HG03520 (cell line): ENCODE data around the gene BRS3.
"Not testable (repeated sequence)": the region's sequence is repeated elsewhere in the genome, so short reads cannot be mapped to it uniquely, and the experiment has no call there.

Source experiments
- ATAC-seq: cut with Tn5 transposase; IDR thresholded peaks from one replicate; pipeline ENCODE4 v1.9.1; 2021; ENCODE audit warnings: mild to moderate bottlenecking, moderate library complexity; ENCODE audit not compliant: unreplicated experiment

Gene BRS3

DNA sequence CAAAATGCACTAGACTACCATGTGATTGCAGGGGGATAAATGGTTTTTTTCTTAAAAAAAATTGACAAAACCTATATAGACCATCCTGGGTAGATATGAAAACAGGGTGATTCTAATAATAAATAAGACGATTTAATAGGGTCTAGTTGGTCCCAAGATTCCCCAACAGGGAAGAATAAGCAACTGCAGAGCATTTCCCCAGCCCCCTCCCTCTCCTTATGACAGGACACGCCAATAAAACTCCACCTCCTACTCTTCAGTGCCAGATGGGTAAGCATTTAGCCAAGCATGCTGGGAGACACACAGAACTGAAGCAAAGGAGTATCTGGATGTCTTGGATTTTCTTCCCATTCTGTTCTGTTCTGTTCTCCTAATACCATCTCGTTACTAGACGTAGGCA is at the start of gene BRS3:
TSS of gene BRS3 (plus strand) at position 301 of the 400 bp plus-strand sequence. CDS start 168 bp downstream, outside the sequence.
- ATAC-seq, result no peak

DNA sequence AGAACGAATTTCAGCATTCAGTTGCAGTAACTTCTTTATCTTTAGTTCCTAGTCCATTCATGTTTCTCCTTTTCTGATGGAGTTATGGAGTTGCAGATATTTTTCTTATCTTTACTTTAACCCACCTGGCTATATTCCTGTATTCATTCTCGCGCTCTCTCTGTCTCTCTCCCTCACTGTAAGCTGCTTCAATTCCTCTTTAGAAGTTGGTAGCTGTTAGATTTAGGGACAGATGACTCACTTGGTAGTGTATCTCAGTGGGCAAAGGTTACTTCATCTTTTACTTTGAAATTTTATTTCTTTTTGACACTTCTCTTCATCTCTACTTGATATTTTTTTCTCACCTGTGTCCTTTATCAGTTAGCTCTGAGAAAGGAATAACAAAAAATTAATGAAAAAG is 49.6 kb upstream of the BRS3 start:
- ATAC-seq, result no peak

DNA sequence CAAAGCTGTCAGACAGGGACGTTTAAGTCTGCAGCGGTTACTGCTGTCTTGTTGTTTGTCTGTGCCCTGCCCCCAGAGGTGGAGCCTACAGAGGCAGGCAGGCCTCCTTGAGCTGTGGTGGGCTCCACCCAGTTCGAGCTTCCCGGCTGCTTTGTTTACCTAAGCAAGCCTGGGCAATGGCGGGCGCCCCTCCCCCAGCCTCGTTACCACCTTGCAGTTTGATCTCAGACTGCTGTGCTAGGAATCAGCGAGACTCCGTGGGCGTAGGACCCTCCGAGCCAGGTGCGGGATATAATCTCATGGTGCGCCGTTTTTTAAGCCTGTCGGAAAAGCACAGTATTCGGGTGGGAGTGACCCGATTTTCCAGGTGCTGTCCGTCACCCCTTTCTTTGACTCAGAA is 42.1 kb upstream of the BRS3 start:
- ATAC-seq, result not testable (repeated sequence)

- no peak for ATAC-seq
Observed at GRCh38 chrX:136446208-136446607, 41.5 kb upstream of the BRS3 start.

DNA sequence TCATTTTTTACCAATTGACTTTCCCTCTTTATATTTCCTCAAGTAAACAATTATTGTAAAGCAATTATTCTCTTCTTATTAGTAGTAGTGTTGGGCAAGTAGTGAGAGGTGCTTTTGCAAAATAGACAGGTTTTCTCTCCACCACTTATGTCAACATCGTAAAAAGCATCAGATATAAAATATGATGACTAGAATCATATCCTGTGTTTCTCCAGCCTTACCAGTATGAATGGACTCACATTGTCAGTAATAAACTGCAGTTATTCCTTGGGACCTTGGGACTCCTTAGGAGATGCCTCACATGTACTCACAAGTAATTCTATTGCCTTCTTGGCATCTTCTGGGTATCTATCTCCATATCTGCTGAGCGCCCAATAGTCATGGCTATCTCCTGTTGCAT is 40.4 kb upstream of the BRS3 start:
- ATAC-seq, result no peak

GRCh38 chrX:136447968-136448367 is 39.8 kb upstream of the BRS3 start:
- ATAC-seq, result no peak

DNA sequence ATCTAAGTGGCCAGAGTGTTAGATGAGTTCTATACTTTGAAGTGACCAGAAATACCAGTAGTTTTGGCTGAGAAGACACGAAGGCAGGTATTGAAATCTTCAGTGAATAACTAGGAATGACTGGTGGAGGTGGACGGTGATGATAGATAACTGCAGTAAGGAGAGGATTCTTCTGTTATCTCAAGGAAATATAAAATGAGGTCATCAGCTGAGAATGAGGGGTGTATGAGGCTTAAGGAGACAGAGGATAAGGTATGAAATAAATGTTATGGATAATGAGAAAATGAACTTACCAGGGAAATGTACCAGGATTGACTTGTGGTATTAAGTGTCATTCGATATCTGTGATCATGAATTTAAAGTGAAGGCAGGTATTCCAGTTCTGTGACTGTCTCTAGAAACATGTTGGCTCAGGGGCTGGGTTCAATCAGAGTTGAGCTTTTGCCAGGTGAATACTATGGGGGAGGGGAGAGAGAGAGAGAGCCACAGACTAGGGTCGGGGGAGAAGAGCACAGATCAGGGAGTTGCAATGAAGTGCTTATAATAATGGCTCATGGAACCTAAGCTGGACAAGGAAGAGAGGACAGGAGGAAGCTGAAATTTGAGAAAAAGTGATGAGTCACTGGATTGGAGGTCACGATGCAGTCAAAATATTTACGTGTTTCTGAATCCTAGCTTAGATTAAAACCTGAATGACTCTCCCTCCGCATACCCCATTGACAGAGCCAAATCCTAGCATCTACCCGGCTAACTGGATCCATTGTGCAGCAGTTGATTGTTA is 37.5 kb upstream of the BRS3 start:
- no peak for ATAC-seq

DNA sequence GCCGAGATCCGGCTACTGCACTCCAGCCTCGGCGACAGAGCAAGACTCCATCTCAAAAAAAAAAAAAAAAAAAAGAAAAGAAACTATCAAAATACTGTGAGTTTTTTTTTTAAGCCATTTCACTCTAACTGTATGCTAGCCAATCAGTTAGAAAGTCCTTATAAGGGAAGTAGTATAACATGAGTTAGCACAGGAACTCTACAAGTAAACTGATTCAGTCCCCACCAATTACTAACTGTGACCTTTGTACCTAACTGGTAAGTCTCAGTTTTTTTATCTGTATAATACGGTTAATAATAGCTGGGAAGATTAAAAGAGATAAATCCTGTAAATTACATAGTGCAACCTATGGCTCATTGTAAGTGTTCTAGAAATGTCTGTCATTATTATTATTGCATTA is 35.1 kb upstream of the BRS3 start:
- no peak for ATAC-seq

- no peak for ATAC-seq
Observed at GRCh38 chrX:136453114-136453513, 34.6 kb upstream of the BRS3 start.

- ATAC-seq, result no peak
Observed at GRCh38 chrX:136453771-136454170, 34.0 kb upstream of the BRS3 start.

DNA sequence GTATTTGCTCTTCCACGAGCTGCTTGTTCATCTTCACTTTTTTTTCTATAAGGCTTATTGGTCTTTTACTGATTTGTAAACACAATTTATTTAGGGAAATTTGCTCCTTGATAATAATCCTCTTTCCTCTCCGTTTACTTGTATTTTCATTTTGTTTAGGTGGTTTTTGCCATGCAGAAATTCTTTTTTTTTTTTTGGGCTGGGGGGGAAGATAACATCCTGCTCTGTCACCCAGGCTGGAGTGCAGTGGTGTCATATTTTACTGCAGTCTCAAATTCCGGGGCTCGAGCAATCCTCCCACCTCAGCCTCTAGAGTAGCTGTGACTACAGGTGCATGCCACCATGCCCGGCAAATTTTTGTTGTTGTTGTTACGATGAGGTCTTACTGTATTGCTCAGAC is 31.6 kb upstream of the BRS3 start:
- no peak for ATAC-seq

- no peak for ATAC-seq
Observed at GRCh38 chrX:136457303-136457917, 30.3 kb upstream of the BRS3 start.

- no peak for ATAC-seq
Observed at GRCh38 chrX:136464589-136464988, 23.2 kb upstream of the BRS3 start.

GRCh38 chrX:136467303-136467702 is 20.4 kb upstream of the BRS3 start:
- ATAC-seq, result no peak

DNA sequence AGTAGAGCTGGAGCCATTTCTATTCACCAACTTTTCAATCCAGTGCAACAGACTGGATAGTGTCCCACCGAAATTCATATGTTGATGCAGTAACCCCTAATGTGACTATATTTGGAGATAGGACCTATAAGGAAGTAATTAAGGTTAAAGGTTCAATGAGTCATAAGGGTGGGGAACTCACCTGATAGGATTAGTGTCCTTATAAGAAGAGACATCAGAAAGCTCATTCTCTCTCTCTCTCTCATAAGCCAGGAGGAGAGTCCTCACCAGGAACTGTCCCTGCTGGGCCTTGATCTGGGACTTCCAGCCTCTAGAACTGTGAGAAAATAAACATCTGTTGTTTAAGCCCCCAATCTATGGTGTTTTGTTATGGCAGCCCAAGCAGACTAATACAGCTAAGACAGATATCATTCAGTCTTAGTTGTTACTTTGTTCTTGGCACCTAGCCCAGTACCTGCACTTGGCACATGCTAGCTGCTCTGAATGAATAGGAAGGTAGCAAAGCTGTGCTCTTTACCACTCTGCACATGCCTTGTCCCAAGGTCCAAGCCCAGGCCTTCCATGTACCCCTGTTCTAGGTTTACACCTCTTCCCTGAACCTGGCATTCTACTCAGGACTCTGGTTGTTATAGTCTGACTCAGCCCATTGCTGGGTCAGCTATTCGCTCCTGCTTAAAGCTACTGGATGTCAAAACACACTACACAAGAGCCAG is 19.2 kb upstream of the BRS3 start:
- ATAC-seq, result no peak

- ATAC-seq, result no peak
Observed at GRCh38 chrX:136473663-136474062, 14.1 kb upstream of the BRS3 start.

DNA sequence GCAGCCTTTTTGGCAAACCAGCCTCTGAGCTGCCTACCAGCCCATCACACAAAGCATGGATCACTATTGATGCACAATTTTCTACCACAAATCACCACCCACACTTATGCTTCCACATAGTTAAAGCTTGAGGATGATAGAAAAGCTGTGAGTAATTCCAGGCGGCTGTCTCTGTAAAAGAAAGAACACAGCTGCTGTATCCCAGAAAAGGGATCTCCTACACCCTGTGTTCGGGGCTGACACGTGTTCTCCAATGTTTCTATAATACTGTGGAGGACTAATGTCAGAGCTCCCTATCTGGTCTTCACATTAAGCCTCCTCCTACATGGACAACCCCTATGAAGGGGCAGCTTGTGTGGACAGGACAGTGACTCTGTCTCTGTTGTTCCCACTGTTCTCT is 12.5 kb upstream of the BRS3 start:
- ATAC-seq, result no peak

DNA sequence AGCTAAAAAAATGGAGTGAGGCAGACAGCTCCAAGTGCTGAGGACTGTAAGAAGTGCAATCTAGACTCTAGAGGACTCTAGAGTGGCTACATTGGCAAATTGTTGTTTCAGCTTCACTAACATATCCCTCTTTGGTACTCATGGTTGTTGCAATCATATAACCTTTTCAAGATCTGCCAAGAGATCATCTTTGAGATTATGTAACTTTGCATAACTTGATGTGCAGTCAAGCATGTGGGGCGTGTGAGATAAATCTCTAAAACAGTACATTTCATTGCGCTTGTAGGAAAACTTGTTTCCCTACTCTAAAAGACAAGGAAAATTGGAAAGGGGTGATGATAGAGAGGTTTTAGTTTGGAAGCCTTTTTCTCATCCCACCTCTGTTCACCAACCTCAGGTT is 11.2 kb upstream of the BRS3 start:
- ATAC-seq, result no peak

DNA sequence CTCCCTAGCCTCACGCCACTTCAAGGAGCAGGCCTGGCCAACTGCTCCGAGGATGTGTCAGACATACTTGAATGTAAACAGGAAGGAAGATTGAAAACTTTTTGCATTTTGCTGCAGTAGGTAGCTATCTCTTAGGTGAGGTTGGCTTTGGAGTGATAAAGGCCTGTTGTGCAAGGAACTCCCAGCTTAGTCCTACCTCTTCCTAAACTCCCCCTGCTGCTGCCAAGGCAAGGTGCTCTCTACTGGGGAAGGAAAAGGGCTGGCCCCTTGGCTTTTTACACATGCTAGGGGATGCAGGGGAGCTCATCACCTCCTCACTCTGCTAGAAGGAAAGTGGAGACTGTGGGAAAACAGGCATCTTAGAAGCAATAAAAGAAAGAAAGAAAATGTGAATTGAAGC is 10.7 kb upstream of the BRS3 start:
- ATAC-seq, result no peak

- no peak for ATAC-seq
Observed at GRCh38 chrX:136480383-136480782, 7.4 kb upstream of the BRS3 start.

GRCh38 chrX:136488706-136489105 is 959 bp downstream of the BRS3 start:
- no peak for ATAC-seq

DNA sequence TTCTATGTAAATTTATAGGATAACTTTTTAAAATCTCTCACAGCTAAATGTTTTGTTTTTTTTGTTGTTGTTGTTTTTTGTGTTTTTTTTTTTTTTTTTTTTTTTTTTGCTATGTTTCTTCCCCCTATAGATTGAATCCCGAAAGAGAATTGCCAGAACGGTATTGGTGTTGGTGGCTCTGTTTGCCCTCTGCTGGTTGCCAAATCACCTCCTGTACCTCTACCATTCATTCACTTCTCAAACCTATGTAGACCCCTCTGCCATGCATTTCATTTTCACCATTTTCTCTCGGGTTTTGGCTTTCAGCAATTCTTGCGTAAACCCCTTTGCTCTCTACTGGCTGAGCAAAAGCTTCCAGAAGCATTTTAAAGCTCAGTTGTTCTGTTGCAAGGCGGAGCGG is 4.1 kb downstream of the BRS3 start:
- no peak for ATAC-seq
